GM12891 (cell line): ENCODE measurements around the gene STX3.

Experiments
- DNase-seq: peaks from one replicate; pipeline ENCODE4 v3.0.0; 2011; ENCODE audit warnings: low spot score; ENCODE audit not compliant: insufficient read length
- FAIRE-seq: peaks from 2 replicates; lab custom pipeline; 2011; peaks lifted over from hg19 to GRCh38; lab: Jason Lieb, UNC
- PAX5 ChIP-seq: IDR thresholded peaks from 2 replicates; pipeline ENCODE4 v1.6.1; 2011; ENCODE audit warnings: low read length, moderate library complexity, mild to moderate bottlenecking; ENCODE audit not compliant: insufficient read depth, severe bottlenecking
- POLR2A ChIP-seq: IDR thresholded peaks from 2 replicates; pipeline ENCODE4 v1.6.1; 2011; ENCODE audit warnings: low read depth, low read length, control low read depth
- POLR2AphosphoS5 ChIP-seq: IDR thresholded peaks from 2 replicates; pipeline ENCODE4 v1.6.1; 2011; ENCODE audit warnings: low read depth, low read length, control low read depth
- POU2F2 ChIP-seq: IDR thresholded peaks from 2 replicates; pipeline ENCODE4 v1.6.1; 2011; ENCODE audit warnings: low read depth, mild to moderate bottlenecking, control low read depth, low read length, moderate library complexity
- SPI1 ChIP-seq: IDR thresholded peaks from 2 replicates; pipeline ENCODE4 v1.6.1; 2011; ENCODE audit warnings: low read depth, low read length, control low read depth
- TAF1 ChIP-seq: IDR thresholded peaks from 2 replicates; pipeline ENCODE4 v1.6.1; 2011; ENCODE audit warnings: low read depth, low read length, control low read depth

The STX3 gene

DNA sequence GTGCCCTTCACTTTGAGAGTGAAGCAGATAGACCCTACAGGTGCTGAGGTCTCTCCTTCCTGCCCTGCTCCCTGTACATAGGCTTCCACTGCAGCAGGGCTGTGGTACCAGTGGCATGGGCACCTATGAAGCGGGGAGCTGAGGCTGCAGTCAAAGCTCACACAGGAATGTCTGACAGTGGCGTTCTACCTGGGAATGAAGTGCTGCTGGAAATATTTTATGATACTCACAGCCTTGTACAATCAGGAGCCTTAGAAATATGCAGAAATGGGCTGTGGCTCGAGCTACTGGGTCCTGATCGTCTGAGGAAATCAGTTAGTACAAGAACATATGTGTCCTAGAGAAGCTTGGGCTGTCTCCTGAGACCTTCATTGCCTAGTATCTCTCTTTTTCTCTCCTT, 30.6 kb downstream of the STX3 start:
- FAIRE-seq: no peak
- no peak for TF ChIP-seq PAX5
- TF ChIP-seq SPI1: no peak
- no peak for TF ChIP-seq POU2F2
- no peak for TF ChIP-seq POLR2A
- TF ChIP-seq POLR2AphosphoS5: no peak
- TF ChIP-seq TAF1: no peak
- DNase-seq: no peak

DNA sequence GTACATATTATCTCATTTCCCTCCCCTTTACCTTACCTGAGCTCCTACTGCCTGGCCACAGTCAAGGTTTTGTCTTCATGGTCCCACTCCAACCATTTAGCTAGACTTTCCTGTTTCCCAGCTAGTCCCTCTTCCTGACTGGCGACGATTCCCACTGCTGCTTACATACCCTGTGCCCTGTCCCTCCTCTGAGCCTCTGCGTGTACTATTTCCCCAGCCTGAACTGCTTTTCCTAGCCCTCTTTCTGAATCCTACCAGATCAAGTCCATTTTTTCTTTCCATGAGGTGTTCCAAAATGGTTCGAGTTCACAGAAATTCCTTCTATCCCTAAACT, 32.0 kb downstream of the STX3 start:
- no peak for FAIRE-seq
- TF ChIP-seq POU2F2: no peak
- TF ChIP-seq TAF1: no peak
- TF ChIP-seq POLR2A: no peak
- no peak for TF ChIP-seq PAX5
- no peak for TF ChIP-seq POLR2AphosphoS5
- no peak for TF ChIP-seq SPI1

DNA sequence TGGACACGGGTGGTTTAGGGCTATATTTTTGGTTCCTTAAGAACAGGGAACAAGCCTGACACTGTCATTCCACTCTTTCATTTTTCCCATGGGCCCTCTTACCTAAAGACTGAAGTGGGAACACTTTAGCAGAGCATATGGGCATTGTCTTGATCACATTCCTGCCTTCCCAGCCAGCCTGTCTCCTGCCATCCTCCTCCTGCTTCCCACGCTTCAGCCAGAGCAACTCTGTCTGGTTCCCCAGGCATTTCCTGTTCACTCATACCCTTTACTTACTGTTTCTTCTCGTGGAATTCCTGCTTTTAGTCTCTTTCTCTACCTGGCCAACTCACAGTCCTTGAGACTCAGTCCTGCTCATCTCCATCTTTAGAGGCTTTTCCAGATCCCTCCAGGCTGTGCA, 32.6 kb downstream of the STX3 start:
- no peak for FAIRE-seq
- no peak for DNase-seq
- no peak for TF ChIP-seq POLR2AphosphoS5
- TF ChIP-seq POU2F2: no peak
- no peak for TF ChIP-seq TAF1
- TF ChIP-seq PAX5: no peak
- TF ChIP-seq POLR2A: no peak
- TF ChIP-seq SPI1: no peak

More for the DNA sequence above, 32.0 kb downstream of the STX3 start:
- DNase-seq: no peak

DNA sequence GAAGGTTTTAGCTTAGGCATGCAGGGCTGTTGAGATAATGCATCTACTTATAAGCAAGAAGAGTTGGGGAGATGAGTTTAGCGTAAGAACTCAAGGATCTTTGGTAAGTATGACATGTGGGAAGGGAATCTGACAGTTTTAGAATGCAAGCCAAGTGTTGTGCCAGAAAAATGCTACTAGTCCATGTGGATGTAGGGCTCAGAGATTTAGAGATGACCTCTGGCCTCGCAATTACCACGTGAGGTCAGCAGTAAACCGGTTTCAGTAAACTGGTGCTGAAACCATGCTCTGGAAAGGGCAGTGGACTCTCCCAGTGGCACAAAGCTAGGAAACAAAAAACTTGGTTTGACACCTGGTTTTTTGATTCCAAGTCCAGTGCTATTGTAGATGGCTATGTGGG, 36.5 kb downstream of the STX3 start:
- TF ChIP-seq POLR2A (no peak), SPI1 (no peak), PAX5 (no peak), TAF1 (no peak), POLR2AphosphoS5 (no peak), POU2F2 (no peak)
- no peak for FAIRE-seq
- DNase-seq: no peak

DNA sequence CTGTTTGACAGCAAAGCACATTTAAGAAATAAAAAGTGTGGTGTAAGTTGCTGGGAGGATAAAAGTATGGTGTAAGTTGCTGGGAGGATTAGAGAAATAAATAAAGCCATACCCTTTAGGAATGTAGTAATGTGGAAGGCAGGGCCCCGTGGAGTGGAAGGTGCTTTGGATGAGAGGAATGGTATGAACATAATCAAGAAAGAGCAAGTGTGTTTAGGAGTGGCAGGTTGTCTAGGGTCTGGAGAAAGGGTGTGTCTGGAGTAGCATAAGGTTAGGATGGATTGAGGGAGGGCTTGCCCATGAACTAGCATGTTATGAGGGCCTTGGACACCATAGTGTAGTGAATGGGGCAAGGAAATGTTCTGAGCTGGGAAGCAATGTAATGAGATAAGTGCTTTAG, 37.3 kb downstream of the STX3 start:
- TF ChIP-seq TAF1 (no peak), SPI1 (no peak), POLR2AphosphoS5 (no peak), POLR2A (no peak), POU2F2 (no peak), PAX5 (no peak)
- no peak for FAIRE-seq
- no peak for DNase-seq

DNA sequence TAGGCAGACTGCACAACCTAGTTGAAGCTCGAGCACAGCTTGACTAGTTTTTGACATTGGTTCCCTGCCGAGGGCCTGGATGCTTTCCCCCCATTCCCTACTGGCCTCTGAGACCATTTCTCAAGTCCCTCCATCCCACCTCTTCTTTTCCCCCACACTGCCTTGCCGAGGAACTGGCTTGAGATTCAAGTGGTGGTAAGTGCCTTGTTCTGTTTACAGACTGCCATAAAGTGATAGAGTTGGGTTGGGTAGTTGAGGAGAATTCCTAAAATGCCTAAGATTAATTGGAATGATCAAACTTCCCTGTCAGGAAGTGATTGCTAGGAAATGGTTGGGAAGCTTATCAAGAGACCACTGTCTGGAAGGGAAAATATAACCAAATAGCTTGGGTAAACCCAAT, 39.2 kb downstream of the STX3 start:
- no peak for FAIRE-seq
- no peak for DNase-seq
- no peak for TF ChIP-seq TAF1
- TF ChIP-seq PAX5: no peak
- TF ChIP-seq POU2F2: no peak
- no peak for TF ChIP-seq POLR2A
- no peak for TF ChIP-seq SPI1
- no peak for TF ChIP-seq POLR2AphosphoS5

DNA sequence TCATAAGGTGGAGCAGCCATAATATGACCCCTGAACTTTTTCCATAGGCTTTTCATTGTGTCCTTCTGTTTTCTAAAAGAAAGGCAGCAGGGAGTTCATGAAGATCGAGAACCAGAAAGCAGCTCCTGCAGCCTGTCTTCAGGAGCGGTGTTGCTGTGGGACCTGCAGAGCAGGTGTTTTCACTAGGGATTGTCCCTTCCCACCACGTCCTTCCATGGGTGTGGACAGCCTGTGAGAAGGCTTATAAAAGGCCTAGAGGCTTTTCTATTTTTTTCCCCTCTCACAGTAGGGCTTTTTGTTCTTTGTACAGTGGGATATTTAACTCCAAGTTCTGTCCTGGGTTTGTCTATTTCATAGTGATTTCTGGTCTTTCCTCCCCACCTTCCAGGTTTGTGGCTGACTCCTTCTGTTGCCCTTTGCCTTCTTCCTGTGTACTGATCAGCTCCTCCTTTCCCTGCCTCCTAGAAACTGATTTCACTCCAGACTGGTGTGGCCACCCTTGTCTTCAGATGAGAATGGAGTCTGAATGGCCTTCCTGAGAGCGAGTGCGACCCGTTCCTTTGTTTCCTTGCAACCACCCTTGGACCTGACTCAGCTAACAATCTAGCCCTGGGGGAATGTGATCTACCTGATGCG, 45.3 kb downstream of the STX3 start:
- DNase-seq: no peak
- no peak for FAIRE-seq
- no peak for TF ChIP-seq POLR2A
- TF ChIP-seq POU2F2: no peak
- no peak for TF ChIP-seq PAX5
- TF ChIP-seq SPI1: no peak

DNA sequence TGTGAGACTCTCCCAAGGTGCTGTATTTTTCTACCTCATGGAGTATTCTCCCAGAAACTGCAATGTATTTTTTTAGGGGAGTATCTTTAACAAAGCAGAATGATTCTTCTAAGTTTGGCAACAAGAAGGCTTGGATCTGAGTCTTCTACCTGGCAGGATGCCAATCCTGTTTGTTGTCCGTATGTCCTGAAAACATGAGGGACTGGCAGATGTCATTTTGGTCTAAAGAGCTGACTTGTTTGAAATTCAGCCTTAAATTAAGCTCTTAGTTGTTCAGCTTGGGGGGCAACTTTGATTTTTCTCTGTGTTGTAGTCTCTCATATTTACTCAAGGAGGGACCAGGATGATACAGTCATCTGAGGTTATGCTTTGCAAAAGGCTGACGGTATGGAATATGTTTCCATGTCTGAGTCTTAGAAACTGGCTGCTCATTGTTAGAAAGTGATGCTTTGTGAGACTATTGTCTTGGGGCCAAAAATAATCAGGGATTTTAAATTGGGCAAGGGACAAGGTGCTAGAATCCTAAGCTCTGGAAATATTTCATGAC, 46.1 kb downstream of the STX3 start:
- no peak for FAIRE-seq

DNA sequence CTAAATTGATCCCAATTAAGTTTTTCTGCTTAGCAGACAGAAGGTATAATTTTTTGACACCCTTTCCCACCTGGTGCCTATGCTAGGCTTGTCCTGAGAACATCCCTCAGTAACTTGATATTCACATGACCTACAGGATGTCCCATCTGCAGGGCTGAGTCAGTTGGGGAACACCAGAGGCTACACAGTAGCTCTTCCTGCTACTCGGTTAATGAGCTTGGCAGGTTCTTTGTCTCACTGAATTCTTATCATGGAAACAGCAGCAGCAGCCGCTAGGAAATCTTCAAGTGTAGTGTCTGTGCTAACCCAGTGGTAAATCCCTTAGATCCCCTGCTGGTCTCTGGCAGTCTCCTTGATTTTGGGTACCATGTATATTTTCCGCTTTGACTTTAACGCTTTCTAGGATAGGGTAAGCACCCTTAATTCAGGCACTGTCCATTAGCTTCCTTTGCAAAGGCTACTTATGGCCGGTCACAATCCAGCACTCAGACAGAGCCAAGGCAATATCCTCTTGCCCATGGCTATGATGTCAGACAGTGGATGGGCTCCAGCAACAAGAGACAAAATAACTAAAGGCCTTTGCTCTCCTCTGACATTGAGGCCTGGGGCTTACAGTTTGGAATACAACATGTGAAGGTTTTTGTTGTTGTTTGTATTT, 46.9 kb downstream of the STX3 start:
- FAIRE-seq (no peak), DNase-seq (no peak)
- TF ChIP-seq TAF1 (no peak), POLR2A (no peak), PAX5 (no peak), SPI1 (no peak), POU2F2 (no peak), POLR2AphosphoS5 (no peak)

More for the DNA sequence above, 46.1 kb downstream of the STX3 start:
- TF ChIP-seq POLR2AphosphoS5 (no peak), POU2F2 (no peak), TAF1 (no peak), SPI1 (no peak)
- no peak for DNase-seq
